CD4-positive, CD25-positive, alpha-beta regulatory T cell (primary cell): ENCODE data around the gene ITIH5. TPM values are rescaled to one million over a fixed set of nuclear protein-coding genes. Genes with fewer than 3 reads are reported as not detected.

Source experiments
- ATAC-seq, 2 donors: fragments of 150-1000 bp; cut with Tn5 transposase; one replicate each; pipeline ENCODE4 v1.10.0; 2021; ENCODE audit warnings: low read depth in 2 of 2, moderate number of reproducible peaks in 2 of 2, moderate library complexity in 1 of 2
- DNase-seq, 3 donors: peaks; one replicate each; pipeline versions ENCODE4 v3.0.0 to v3.0.0-alpha.2; 2012 to 2022; ENCODE audit warnings: mixed read lengths in 1 of 3
- H3K27ac ChIP-seq: one replicate; pipeline ENCODE4 v1.7.0; 2013; ENCODE audit warnings: mild to moderate bottlenecking, low read length; ENCODE audit not compliant: insufficient read depth, poor library complexity, severe bottlenecking
- H3K27me3 ChIP-seq: one replicate; pipeline ENCODE4 v1.7.0; 2013; ENCODE audit warnings: low read length; ENCODE audit not compliant: control insufficient read depth, insufficient read depth
- H3K36me3 ChIP-seq: one replicate; pipeline ENCODE4 v1.7.0; 2013; ENCODE audit warnings: mild to moderate bottlenecking, low read length, moderate library complexity; ENCODE audit not compliant: control insufficient read depth, insufficient read depth
- H3K4me1 ChIP-seq: 2 replicates; pipeline ENCODE4 v1.7.0; 2013; ENCODE audit warnings: mild to moderate bottlenecking, low read length; ENCODE audit not compliant: insufficient read depth, control insufficient read depth, poor library complexity, severe bottlenecking
- H3K4me3 ChIP-seq: one replicate; pipeline ENCODE4 v1.7.0; 2013; ENCODE audit warnings: low read depth, mild to moderate bottlenecking, low read length, moderate library complexity
- H3K9me3 ChIP-seq, 2 experiments: 1 replicate in 1 of 2; 2 replicates in 1 of 2; pipeline ENCODE4 v1.7.0; 2013; ENCODE audit warnings: low read length in 2 of 2, mild to moderate bottlenecking in 1 of 2, moderate library complexity in 1 of 2; ENCODE audit not compliant: control insufficient read depth in 2 of 2
- H3K27ac Mint-ChIP-seq, 3 donors: one replicate each; pipeline ENCODE4 v1.8.0; 2020 to 2022; ENCODE audit warnings: mild to moderate bottlenecking in 3 of 3, mixed read lengths in 3 of 3, moderate library complexity in 2 of 3
- H3K27me3 Mint-ChIP-seq: one replicate; pipeline ENCODE4 v1.8.0; 2022; ENCODE audit warnings: mild to moderate bottlenecking, mixed read lengths
- H3K36me3 Mint-ChIP-seq: one replicate; pipeline ENCODE4 v1.8.0; 2020; ENCODE audit warnings: mixed read lengths
- H3K4me1 Mint-ChIP-seq, 4 donors: one replicate each; pipeline ENCODE4 v1.8.0; 2020 to 2022; ENCODE audit warnings: mixed read lengths in 4 of 4, mild to moderate bottlenecking in 1 of 4
- H3K4me3 Mint-ChIP-seq, 4 donors: one replicate each; pipeline ENCODE4 v1.8.0; 2020 to 2022; ENCODE audit warnings: mild to moderate bottlenecking in 4 of 4, mixed read lengths in 4 of 4, moderate library complexity in 3 of 4
- H3K9me3 Mint-ChIP-seq, 7 donors: one replicate each; pipeline ENCODE4 v1.8.0; 2020 to 2022; ENCODE audit warnings: mixed read lengths in 7 of 7, mild to moderate bottlenecking in 3 of 7, moderate library complexity in 2 of 7
- polyA plus RNA-seq, 4 donors: library from polyadenylated mRNA; unstranded; fragments of 300-500 nt; fragmentation: Illumina TruSeq; gene quantifications; one replicate each; pipeline ENCODE4 v1.2.3, GENCODE V29; 2021
- total RNA-seq: library from RNA; stranded (reverse); gene quantifications from one replicate; pipeline ENCODE4 v1.2.3, GENCODE V29; 2022

ITIH5 gene
- total and polyA plus RNA-seq, 5 donors from 2014 or later = not detected

GRCh38 chr10:7563368-7563767, 103.4 kb downstream of the ITIH5 start:
- Histone ChIP-seq H3K4me1 (no peaks in the 10 kb centered on the region), H3K36me3 (no peaks in the 10 kb centered on the region), H3K27ac (no peak overlapping the region), H3K9me3 (no peaks in the 10 kb centered on the region), H3K4me3 (no peak overlapping the region), H3K27me3 (peaks cover 2% of the 10 kb centered on the region)
- H3K36me3 Mint-ChIP-seq = no peaks in the 10 kb centered on the region
- no peaks in the 10 kb centered on the region for H3K9me3 Mint-ChIP-seq
- no peaks in the 10 kb centered on the region for H3K4me1 Mint-ChIP-seq
- no peak overlapping the region for H3K4me3 Mint-ChIP-seq
- peaks cover 12% of the 10 kb centered on the region for H3K27me3 Mint-ChIP-seq
- ATAC-seq (no peak), DNase-seq (no peak)
- H3K27ac Mint-ChIP-seq = no peak overlapping the region

GRCh38 chr10:7561985-7562384, 104.8 kb downstream of the ITIH5 start:
- Mint-ChIP-seq H3K27me3 (peaks cover 8% of the 10 kb centered on the region), H3K9me3 (peaks cover 0 to under 1% (median 0%) of the 10 kb centered on the region in 7 donors), H3K36me3 (no peaks in the 10 kb centered on the region), H3K4me1 (no peaks in the 10 kb centered on the region), H3K27ac (no peak overlapping the region), H3K4me3 (no peak overlapping the region)
- H3K27me3 ChIP-seq = peaks cover 2% of the 10 kb centered on the region
- H3K4me1 ChIP-seq = no peaks in the 10 kb centered on the region
- ATAC-seq = no peak
- DNase-seq = no peak
- H3K36me3 ChIP-seq = no peaks in the 10 kb centered on the region
- H3K9me3 ChIP-seq = no peaks in the 10 kb centered on the region
- no peak overlapping the region for H3K27ac ChIP-seq
- H3K4me3 ChIP-seq = no peak overlapping the region

GRCh38 chr10:7561216-7561893, 105.4 kb downstream of the ITIH5 start:
- DNase-seq = no peak
- Histone ChIP-seq H3K36me3 (no peaks in the 10 kb centered on the region), H3K27ac (no peak overlapping the region), H3K4me3 (no peak overlapping the region), H3K27me3 (peaks cover 2% of the 10 kb centered on the region), H3K9me3 (no peaks in the 10 kb centered on the region), H3K4me1 (no peaks in the 10 kb centered on the region)
- Mint-ChIP-seq H3K27me3 (peaks cover 10% of the 10 kb centered on the region), H3K9me3 (peaks cover 0 to 1% (median 0%) of the 10 kb centered on the region in 7 donors), H3K4me3 (no peak overlapping the region), H3K4me1 (no peaks in the 10 kb centered on the region), H3K36me3 (no peaks in the 10 kb centered on the region), H3K27ac (no peak overlapping the region)
- no peak for ATAC-seq

DNA sequence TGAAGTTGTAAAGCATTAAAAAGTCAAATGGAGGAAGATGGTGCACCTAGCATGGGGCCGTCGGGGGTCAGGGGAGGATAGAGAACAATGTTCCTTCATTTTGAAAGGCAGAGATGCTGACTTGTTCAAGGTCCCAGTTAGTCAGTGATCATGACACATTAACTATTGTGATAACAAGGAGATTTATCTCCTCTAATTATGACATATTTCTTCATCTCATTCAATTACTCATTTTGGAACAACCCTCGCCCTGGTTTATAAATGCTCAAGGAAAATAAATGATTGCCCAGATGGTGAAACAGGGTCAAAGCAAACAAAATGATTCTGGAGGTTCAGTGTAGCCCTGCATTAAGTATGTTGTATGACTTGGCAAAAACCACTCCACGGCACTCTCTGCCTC, 106.2 kb downstream of the ITIH5 start:
- Mint-ChIP-seq H3K36me3 (no peaks in the 10 kb centered on the region), H3K4me1 (no peaks in the 10 kb centered on the region), H3K27ac (no peak overlapping the region), H3K27me3 (peaks cover 12% of the 10 kb centered on the region), H3K9me3 (peaks cover 0 to 1% (median 0%) of the 10 kb centered on the region in 7 donors), H3K4me3 (no peak overlapping the region)
- no peaks in the 10 kb centered on the region for H3K36me3 ChIP-seq
- no peaks in the 10 kb centered on the region for H3K4me1 ChIP-seq
- no peak overlapping the region for H3K27ac ChIP-seq
- no peaks in the 10 kb centered on the region for H3K9me3 ChIP-seq
- ATAC-seq (no peak), DNase-seq (no peak)
- no peak overlapping the region for H3K4me3 ChIP-seq
- peaks cover 2% of the 10 kb centered on the region for H3K27me3 ChIP-seq

GRCh38 chr10:7559386-7559785, 107.4 kb downstream of the ITIH5 start:
- H3K4me3 Mint-ChIP-seq = no peak overlapping the region
- peaks cover 2% of the 10 kb centered on the region for H3K27me3 ChIP-seq
- H3K36me3 Mint-ChIP-seq = no peaks in the 10 kb centered on the region
- H3K4me3 ChIP-seq = no peak overlapping the region
- no peak overlapping the region for H3K27ac Mint-ChIP-seq
- ATAC-seq = no peak
- H3K27ac ChIP-seq = no peak overlapping the region
- DNase-seq = no peak
- peaks cover 12% of the 10 kb centered on the region for H3K27me3 Mint-ChIP-seq
- peaks cover 0 to 1% (median 0%) of the 10 kb centered on the region in 7 donors for H3K9me3 Mint-ChIP-seq
- no peaks in the 10 kb centered on the region for H3K9me3 ChIP-seq
- no peaks in the 10 kb centered on the region for H3K4me1 ChIP-seq
- H3K4me1 Mint-ChIP-seq = no peaks in the 10 kb centered on the region
- H3K36me3 ChIP-seq = no peaks in the 10 kb centered on the region

GRCh38 chr10:7558036-7558435, 108.7 kb downstream of the ITIH5 start:
- Mint-ChIP-seq H3K4me3 (no peak overlapping the region), H3K9me3 (peaks cover 0 to 1% (median 0%) of the 10 kb centered on the region in 7 donors), H3K27ac (no peak overlapping the region), H3K27me3 (peaks cover 12% of the 10 kb centered on the region), H3K36me3 (no peaks in the 10 kb centered on the region), H3K4me1 (no peaks in the 10 kb centered on the region)
- Histone ChIP-seq H3K4me1 (no peaks in the 10 kb centered on the region), H3K27me3 (peaks cover 2% of the 10 kb centered on the region), H3K4me3 (no peak overlapping the region), H3K27ac (no peak overlapping the region), H3K36me3 (no peaks in the 10 kb centered on the region), H3K9me3 (no peaks in the 10 kb centered on the region)
- DNase-seq = no peak
- ATAC-seq = no peak

DNA sequence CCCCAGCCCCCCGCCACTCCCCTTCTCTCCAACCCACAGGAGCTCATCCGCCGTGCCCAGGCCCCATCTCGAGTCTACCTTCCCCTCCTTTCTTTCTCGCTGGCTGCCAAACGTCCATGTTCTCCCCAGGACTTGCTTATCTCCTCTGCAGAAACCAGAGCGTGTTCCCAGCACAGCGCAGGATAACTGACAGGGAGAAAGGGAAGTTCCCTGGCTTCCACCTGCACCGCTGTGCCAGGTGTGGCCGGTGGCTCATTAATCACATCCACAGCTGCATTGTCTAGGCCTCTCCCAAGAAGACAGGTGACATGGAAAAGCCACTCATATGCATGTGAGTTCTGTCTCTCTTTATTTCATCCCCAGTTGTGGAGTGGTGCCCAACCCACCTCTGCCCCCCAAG, 113.2 kb downstream of the ITIH5 start:
- H3K27me3 ChIP-seq = no peaks in the 10 kb centered on the region
- no peaks in the 10 kb centered on the region for H3K36me3 Mint-ChIP-seq
- H3K4me1 Mint-ChIP-seq = peaks cover 0 to 2% (median 0%) of the 10 kb centered on the region in 4 donors
- no peaks in the 10 kb centered on the region for H3K4me1 ChIP-seq
- no peak for DNase-seq
- H3K36me3 ChIP-seq = no peaks in the 10 kb centered on the region
- peaks cover 4% of the 10 kb centered on the region for H3K27me3 Mint-ChIP-seq
- no peak overlapping the region for H3K27ac ChIP-seq
- no peaks in the 10 kb centered on the region for H3K9me3 ChIP-seq
- no peak overlapping the region for H3K4me3 ChIP-seq
- H3K4me3 Mint-ChIP-seq = no peak overlapping the region
- H3K9me3 Mint-ChIP-seq = peaks cover 0 to 3% (median 0%) of the 10 kb centered on the region in 7 donors
- ATAC-seq = no peak
- H3K27ac Mint-ChIP-seq = no peak overlapping the region
